Measurements from ENCODE around the gene PDHX.

Gene PDHX

DNA sequence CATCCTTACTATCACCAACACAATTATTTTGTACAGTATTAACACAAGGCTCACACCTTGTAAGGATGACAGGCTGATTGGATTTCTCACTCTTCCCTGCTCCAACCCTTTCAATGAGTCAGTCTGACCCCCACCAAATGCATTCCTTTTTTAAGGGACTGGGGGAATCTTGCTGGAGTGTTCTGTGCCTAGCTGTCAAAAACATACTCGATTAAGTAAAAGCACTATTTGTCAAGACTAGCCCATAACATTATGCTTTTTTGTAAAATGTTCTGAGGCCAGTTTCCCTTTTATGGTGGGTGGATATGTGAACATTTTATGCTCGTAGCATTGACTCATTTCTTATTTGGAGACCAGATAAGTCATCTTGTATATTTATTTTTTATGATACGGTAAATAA lies 87.2 kb downstream of the PDHX start:
- no peak for DNase-seq
- TF ChIP-seq GATA1 (IDR thresholded peaks at IDR 0.05; ENCODE audit: low read depth, low read length) (no peak), POLR2A (IDR thresholded peaks at IDR 0.05; ENCODE audit: low read length) (no peak)

DNA sequence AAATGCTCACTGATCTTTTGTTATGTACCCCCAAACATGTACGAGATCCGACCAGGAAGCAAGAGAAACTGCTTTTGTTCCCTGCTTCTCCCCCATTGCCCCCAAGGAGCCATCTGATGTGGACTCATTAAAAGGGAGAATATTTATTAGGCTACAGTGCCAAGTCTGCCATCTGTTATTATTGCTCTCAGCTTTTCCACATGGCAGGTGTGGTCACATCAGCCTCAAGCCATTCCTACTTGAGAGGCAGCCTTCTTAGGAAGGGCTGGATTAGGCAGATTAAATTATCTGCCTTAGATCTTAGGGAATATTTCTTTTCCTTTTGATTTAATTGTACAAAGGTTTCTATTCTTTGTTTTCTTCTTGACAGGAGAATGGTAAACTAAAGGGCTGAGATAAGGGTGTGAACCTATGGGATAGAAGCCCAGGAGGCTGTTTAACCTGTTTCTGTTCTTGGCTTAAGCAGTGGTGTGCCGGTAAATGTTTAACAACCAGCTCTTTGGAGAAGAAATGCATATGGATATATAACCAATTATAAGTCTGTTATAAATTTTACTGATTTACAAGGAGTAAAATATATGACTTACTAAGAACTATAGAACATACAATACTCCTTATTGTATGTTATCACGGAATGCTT lies 88.8 kb downstream of the PDHX start:
- no peak for DNase-seq
- no peak for TF ChIP-seq POLR2A (IDR thresholded peaks at IDR 0.05; ENCODE audit: low read length)
- no peak for TF ChIP-seq GATA1 (IDR thresholded peaks at IDR 0.05; ENCODE audit: low read depth, low read length)

DNA sequence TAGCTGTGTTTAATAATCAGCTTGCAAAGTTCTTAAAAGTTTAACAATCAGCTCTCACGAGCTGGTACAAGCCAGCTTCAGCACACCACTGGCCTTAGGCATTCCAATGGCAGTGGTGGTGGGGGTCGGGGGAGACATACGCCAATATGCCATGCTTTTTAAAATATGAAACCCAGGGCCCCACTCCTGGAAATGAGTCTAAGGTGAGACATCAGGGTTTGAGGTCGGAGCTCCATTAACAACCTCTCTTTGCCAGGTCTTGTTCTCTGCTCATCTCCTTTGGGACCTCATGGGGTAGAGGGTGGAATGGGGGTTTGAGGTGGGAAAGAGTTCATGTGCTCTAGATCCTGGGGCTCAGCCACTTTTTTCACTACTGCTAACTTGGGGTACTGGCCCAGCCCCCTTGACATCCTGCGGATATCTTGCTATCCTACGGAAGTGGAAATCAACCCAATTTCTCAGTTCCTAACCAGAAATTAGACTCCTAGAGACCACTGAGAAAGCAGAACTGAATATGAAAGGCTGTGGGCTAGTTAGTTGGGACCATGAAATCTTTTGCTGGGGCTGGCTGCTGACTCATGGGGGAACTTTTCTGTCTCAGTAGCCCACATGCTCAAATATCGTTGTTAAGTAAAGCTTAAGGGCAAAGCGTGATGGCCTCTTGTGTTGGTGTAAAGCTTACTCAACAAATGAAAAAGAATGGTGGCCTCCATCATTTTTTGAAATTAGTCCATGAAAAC lies 90.1 kb downstream of the PDHX start:
- TF ChIP-seq POLR2A (IDR thresholded peaks at IDR 0.05; ENCODE audit: low read length) (no peak), GATA1 (IDR thresholded peaks at IDR 0.05; ENCODE audit: low read depth, low read length) (no peak)
- no peak for DNase-seq

DNA sequence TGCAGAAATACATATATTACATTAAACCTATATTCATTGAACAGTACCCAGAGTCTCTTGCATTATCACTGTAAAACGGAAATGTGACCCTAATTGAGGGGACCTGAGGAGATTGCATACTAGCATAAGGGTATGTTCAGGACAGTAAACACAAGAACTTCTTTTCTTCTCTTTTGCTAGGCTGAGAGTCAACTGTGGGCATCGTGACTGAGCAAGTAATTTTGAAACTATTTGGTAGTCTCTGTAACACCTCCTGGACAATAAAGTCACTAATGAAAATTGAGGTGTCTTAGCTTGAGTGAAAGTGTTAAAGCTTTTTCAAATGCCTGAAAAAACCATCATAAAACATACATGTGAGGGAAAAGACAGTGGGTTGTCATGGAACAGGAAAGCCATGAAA lies 90.9 kb downstream of the PDHX start:
- TF ChIP-seq GATA1 (IDR thresholded peaks at IDR 0.05; ENCODE audit: low read depth, low read length) (no peak), POLR2A (IDR thresholded peaks at IDR 0.05; ENCODE audit: low read length) (no peak)
- DNase-seq, result no peak

DNA sequence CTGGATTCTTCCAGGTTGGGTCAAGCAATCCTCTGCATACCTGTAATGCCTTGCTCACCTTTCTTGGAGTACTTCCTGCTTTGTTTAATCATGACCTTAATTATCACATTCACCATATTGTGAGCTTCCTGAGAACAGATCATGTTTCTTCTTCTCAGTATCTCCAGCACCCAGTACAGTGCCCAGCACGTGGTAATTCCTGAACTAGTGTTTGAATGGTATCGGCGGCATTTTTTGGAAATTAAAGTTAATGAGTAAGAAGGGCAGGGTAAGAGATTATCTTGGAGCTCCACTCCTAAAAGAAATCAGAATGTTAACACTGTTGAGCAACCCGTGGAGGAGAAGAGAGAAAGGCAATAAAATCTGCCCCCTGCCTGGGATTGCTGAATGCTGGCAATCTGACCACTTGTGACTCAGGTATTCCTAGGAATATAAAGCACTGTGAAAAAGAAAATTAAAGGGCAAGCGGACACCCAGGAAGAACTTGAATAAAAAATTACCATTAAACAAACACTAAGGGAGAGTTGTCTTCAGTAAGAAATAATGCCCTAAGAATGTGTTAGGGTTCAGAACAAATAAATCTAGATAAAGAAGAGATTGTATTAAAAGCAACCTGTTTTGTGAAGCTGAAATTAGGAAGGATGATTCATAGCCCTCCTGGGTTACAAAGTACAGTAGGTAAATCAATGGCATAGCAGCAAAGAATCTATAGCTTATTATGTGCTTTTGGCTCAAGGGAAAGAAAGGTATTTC lies 92.9 kb downstream of the PDHX start:
- TF ChIP-seq GATA1 (IDR thresholded peaks at IDR 0.05; ENCODE audit: low read depth, low read length) (no peak), POLR2A (IDR thresholded peaks at IDR 0.05; ENCODE audit: low read length) (no peak)
- no peak for DNase-seq

DNA sequence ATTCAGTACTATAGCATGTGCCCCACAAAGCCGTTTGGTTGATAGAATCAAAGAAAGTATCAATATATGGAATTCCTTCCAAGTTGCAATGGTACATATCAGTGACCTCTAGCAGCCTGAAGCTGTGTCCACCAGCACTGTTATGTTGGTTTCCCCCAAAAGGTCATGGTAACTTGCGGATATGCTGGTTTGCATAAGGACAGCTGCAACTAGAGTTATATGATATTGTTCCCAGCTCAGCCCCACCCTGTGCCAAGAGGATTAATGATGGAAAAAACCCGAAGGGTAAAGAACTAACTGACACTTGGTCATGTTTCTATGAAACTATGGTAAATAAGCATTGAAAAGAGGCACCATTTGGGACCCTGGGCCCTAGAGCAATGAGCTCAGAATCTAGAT lies 93.5 kb downstream of the PDHX start:
- DNase-seq, result no peak
- TF ChIP-seq GATA1 (IDR thresholded peaks at IDR 0.05; ENCODE audit: low read depth, low read length), result no peak

DNA sequence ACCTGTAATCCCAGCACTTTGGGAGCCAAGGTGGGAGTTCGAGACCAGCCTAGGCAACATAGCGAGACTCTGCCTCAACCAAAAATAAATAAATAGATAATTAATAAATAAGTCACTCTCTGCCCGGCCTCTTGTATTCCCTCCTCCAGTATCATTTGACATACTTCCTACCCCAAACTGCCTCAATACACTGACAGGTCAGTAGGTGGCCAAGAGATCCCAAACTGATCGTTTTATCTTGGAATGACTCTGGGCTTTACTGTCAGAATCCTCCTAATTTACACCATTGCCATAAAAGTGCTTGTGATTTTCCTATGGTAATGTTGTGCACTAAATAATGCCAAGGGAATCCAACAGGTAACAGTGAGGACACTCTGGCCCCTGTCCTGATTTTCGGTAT lies 94.2 kb downstream of the PDHX start:
- TF ChIP-seq POLR2A (IDR thresholded peaks at IDR 0.05; ENCODE audit: low read length), result no peak
- TF ChIP-seq GATA1 (IDR thresholded peaks at IDR 0.05; ENCODE audit: low read depth, low read length), result no peak
- DNase-seq, result no peak

DNA sequence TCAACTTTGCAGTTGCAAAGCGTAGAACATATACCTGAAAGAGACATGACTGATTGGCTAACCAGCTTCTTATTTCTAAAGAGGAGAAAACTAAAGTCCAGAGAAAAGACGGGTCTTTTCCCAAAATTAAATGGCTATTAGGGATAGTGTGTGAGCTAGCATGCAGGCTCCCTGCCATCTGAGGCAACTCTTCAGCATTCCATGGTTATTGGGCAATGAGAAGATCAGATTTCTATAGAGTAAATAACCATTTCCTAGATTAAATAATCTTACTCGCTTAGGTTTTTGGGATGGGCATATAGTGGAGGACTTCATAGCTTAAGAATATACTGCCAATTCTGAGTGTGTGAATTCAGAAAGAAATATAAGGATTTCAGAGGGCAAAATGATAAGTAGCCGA lies 95.0 kb downstream of the PDHX start:
- TF ChIP-seq GATA1 (IDR thresholded peaks at IDR 0.05; ENCODE audit: low read depth, low read length) (no peak), POLR2A (IDR thresholded peaks at IDR 0.05; ENCODE audit: low read length) (no peak)
- no peak for DNase-seq

DNA sequence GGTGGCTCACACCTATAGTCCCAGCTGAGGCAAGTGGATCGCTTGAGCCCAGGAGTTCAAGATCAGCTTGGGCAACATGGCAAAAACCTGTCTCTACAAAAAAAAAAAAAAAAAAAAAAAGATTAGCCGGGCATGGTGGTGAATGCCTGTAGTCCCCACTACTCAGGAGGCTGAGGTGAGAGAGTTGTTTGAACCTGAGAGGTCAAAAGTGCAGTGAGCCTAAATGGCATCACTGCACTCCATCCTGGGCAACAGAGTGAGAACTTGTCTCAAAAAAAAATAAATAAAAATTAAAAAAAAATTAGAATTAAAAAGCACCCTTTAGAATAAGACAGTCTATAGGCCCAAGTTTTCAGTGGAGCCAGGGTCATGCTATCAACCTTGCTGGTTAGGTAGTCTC lies 95.5 kb downstream of the PDHX start:
- DNase-seq, result no peak
- no peak for TF ChIP-seq POLR2A (IDR thresholded peaks at IDR 0.05; ENCODE audit: low read length)
- no peak for TF ChIP-seq GATA1 (IDR thresholded peaks at IDR 0.05; ENCODE audit: low read depth, low read length)

DNA sequence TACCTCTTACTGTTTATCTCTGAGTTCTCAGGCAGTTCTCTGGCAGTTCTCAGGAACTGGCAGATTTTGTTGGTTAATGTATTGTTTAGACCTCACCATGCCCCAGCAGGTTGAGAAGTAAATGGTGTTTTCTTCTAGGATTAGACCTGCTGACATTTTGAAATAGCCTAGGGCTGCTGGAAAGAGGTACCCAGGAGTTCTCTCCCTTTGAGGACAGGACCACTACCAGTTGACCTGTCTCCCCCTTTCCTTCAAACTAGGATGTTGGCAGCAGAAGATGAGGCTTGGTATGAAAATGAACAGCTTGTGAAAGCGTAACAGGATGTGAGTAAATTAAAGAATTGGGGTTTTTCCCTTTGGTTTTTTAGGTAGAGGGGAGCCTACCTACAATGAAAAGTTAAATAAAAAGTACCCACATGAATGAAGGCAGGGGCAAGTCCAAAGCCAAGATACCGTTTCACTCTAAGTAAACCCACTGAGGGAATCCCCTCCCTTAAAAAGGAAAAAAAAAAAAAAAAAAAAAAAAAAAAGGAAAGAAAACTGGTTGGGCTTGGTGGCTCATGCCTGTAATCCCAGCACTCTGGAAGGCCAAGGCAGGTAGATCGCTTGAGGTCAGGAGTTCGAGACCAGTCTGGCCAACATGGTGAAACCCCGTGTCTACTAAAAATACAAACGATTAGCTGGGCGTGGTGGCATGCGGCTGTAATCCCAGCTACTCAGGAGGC lies 96.2 kb downstream of the PDHX start:
- no peak for DNase-seq
- no peak for TF ChIP-seq POLR2A (IDR thresholded peaks at IDR 0.05; ENCODE audit: low read length)
- TF ChIP-seq GATA1 (IDR thresholded peaks at IDR 0.05; ENCODE audit: low read depth, low read length), result no peak

DNA sequence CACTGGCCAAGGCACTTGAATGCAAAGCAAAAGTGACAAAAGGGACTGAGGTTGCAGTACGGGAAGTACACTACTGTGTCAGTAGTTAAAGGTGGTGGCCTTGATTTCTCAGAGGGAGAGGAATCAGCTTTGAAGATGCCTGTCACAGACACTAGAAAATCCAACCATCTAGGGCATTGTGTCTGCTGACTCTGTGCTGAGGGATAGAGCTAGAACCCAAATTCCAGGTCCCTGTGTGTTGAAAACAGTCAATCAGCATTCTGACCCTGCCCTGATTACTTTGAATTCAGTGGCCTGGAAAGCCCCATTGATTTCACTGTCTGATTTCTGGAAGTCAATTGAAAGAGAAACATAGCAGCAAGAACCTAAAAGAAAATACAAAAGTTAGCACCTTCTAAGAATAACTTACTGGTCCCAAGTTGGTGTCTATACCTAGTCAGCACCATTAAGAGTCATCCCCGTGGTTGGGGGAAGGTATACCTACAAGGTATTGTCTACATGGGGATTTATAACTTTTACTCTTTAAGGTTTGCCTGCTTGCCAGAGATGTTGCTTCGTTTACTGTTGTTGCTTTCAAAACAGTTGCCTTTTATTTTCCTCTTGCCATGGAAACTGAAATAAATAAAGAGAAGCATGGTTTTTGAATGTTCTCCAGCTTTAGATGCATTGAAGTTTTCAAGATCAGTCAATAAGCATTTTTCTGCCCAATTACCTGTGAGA lies 97.3 kb downstream of the PDHX start:
- DNase-seq, result no peak
- TF ChIP-seq GATA1 (IDR thresholded peaks at IDR 0.05; ENCODE audit: low read depth, low read length) (no peak), POLR2A (IDR thresholded peaks at IDR 0.05; ENCODE audit: low read length) (no peak)

DNA sequence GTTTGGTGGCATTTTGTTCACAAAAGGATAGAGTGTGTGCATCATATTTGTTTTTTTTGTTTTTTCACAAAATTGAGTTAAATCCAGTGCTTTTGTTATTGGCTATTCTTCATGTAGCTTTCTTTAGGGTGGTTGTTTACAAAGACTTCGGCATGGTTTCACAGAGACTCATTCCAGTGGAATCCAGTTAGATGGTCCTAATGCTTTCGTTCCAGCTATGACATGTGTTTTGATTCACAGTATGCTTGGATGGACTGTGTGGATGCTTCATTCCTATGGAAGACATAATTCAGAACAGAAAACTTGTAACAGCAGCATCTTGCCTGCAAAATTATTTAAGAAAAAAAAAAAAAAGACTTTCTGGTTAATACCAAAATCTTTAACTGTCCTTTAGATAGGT lies 97.9 kb downstream of the PDHX start:
- DNase-seq, result no peak
- TF ChIP-seq GATA1 (IDR thresholded peaks at IDR 0.05; ENCODE audit: low read depth, low read length) (no peak), POLR2A (IDR thresholded peaks at IDR 0.05; ENCODE audit: low read length) (no peak)

DNA sequence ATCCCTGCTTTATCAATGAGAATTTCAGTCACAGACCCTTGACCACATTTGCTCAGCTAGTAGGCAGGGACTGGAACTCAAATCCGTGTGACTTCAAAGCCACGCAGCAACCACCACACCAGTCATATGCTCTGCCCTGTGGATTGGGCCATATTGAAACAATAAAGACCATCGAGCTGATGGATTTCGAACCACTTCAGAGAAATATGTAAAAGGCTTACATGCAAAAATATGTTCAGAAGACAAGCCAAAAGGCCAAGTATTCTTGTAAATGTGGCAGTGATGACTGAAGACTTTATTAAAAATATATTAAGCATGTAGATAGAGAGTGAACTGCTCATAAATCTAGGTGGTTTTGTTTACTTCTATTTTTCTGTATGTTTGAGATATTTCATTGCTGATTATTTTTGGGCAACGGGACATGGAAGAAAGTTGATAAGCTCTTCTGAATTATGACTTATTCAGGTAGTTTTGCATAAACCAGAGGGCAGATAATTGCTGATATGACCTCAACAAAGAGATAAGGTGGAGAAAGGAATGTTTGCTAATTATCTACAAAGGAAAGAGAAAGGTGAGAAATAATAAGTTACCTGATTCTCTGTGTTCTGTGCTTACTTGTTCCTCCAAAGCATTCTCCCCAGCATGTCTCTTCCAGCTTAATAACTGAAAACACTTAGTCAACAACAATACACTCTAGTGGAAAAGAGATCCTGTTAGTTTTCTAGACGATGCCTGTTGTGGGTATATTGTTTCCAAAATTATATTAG lies 99.4 kb downstream of the PDHX start:
- DNase-seq, result no peak
- TF ChIP-seq POLR2A (IDR thresholded peaks at IDR 0.05; ENCODE audit: low read length) (no peak), GATA1 (IDR thresholded peaks at IDR 0.05; ENCODE audit: low read depth, low read length) (no peak)
